Sigmoid colon (tissue), 4 donors: ENCODE measurements around the gene NCOA7.

ENCODE experiments used
- CTCF ChIP-seq, 4 experiments: fragments of 450-650 bp in 3 of 4; fragments of 200-600 bp in 1 of 4; IDR thresholded peaks; one replicate each; pipeline ENCODE4 v1.5.1; 2016 to 2019; ENCODE audit warnings: antibody characterized with exemption in 4 of 4, mild to moderate bottlenecking in 3 of 4, moderate library complexity in 2 of 4
- POLR2A ChIP-seq, 2 donors: fragments of 450-650 bp; IDR thresholded peaks; one replicate each; pipeline ENCODE4 v1.6.1; 2016; ENCODE audit warnings: antibody characterized with exemption in 2 of 2, mild to moderate bottlenecking in 2 of 2, moderate library complexity in 2 of 2
- POLR2AphosphoS5 ChIP-seq, 4 donors: sonication (generic); formaldehyde crosslinking; IDR thresholded peaks; one replicate each; pipeline ENCODE4 v1.6.1; 2017; ENCODE audit warnings: antibody characterized with exemption in 4 of 4

GRCh38 chr6:125834348-125834747 lies 43.6 kb downstream of the NCOA7 start:
- no peak for TF ChIP-seq CTCF (IDR thresholded peaks at IDR 0.05)
- no peak for TF ChIP-seq POLR2AphosphoS5 (IDR thresholded peaks at IDR 0.05)
- no peak for TF ChIP-seq POLR2A (IDR thresholded peaks at IDR 0.05)
